Kidney (tissue), 22 donors: ENCODE results near the gene THAP9. TPM values are rescaled to one million over a fixed set of nuclear protein-coding genes. Genes with fewer than 3 reads are reported as not detected.

Experiments used
- DNase-seq, 5 donors: peaks; one replicate each; pipeline ENCODE4 v3.0.0-alpha.2; 2013 to 2020
- FAIRE-seq: peaks from 2 replicates; lab custom pipeline; 2012; peaks lifted over from hg19 to GRCh38; lab: Jason Lieb, UNC
- H3K27ac ChIP-seq, 2 donors: one replicate each; pipeline ENCODE4 v1.7.0; 2013; ENCODE audit warnings: low read depth in 2 of 2, low read length in 2 of 2, inconsistent platforms in 1 of 2
- H3K27me3 ChIP-seq: one replicate; pipeline ENCODE4 v1.7.1; 2013; ENCODE audit warnings: low read length, inconsistent platforms; ENCODE audit not compliant: control insufficient read depth, insufficient read depth
- H3K36me3 ChIP-seq, 3 donors: one replicate each; pipeline versions ENCODE4 v1.7.0 to v1.7.1; 2013; ENCODE audit warnings: low read length in 3 of 3, control low read depth in 1 of 3, inconsistent platforms in 1 of 3; ENCODE audit not compliant: insufficient read depth in 3 of 3, control insufficient read depth in 2 of 3
- H3K4me1 ChIP-seq, 3 donors: one replicate each; pipeline versions ENCODE4 v1.7.0 to v1.7.1; 2013; ENCODE audit warnings: low read length in 3 of 3, inconsistent platforms in 1 of 3, low read depth in 1 of 3; ENCODE audit not compliant: control insufficient read depth in 2 of 3, insufficient read depth in 2 of 3
- H3K4me3 ChIP-seq, 3 donors: one replicate each; pipeline versions ENCODE4 v1.7.0 to v1.8.1; 2013; ENCODE audit warnings: low read length in 3 of 3, control low read depth in 1 of 3, inconsistent platforms in 1 of 3
- H3K9ac ChIP-seq, 3 donors: one replicate each; pipeline versions ENCODE4 v1.7.0 to v1.7.1; 2013; ENCODE audit warnings: low read length in 3 of 3, control low read depth in 1 of 3, inconsistent platforms in 1 of 3
- H3K9me3 ChIP-seq, 3 donors: one replicate each; pipeline versions ENCODE4 v1.7.0 to v1.7.1; 2013; ENCODE audit warnings: low read length in 3 of 3, control low read depth in 1 of 3, inconsistent platforms in 1 of 3; ENCODE audit not compliant: control insufficient read depth in 2 of 3, insufficient read depth in 1 of 3
- CTCF ChIP-seq: IDR thresholded peaks from 3 replicates; pipeline ENCODE4 v1.5.1; 2012; ENCODE audit warnings: mild to moderate bottlenecking, moderate library complexity, borderline replicate concordance; ENCODE audit not compliant: insufficient read depth; ENCODE audit errors: extremely low read depth
- intact Hi-C: fragments of 100-400 bp; cut with DNase I; formaldehyde crosslinking; loops from one replicate; pipeline ENCODE4 v1.11.1; 2022
- long read RNA-seq, 10 donors: library from polyadenylated mRNA in 1 of 10; unstranded in 1 of 10; transcript quantifications; one replicate each; pipeline ENCODE4 v2.0.0 and lab custom pipeline, GENCODE V29; 2021 to 2026
- polyA plus RNA-seq: library from polyadenylated mRNA; stranded (reverse); fragments of 350-450 nt; fragmentation: Illumina TruSeq; extraction: RNeasy Lipid Tissue Mini Kit (QIAGEN cat#74804); gene quantifications from one replicate; pipeline ENCODE4 v1.2.3, GENCODE V29; 2014; ENCODE audit warnings: low read depth, low replicate concordance; ENCODE audit not compliant: insufficient read depth
- total RNA-seq: library from RNA; stranded (reverse); fragmentation: NEBNext Ultra II Directional; extraction: Animal tissue kit (Norgen Biotek cat#: 25700); gene quantifications from one replicate; pipeline ENCODE4 v1.2.1, GENCODE V29; 2021
- donor health status: control.
- donor health status: control.
- donor health status: control.
- donor health status: control.
- donor health status: control.
- donor health status: DM: yes; HTN: yes; CAD: no.
- donor health status: Normal renal cell carcinoma (clear cell type).

THAP9 gene
- total RNA-seq: 5.6 TPM
- 2.6 TPM for polyA plus RNA-seq
- long read RNA-seq, donor 1, partial matches to known transcripts: 0 of 2 reads
- long read RNA-seq, donor 1, other reads (novel, unspliced or antisense): 0 of 2 reads
- long read RNA-seq, donor 2, partial matches to known transcripts: 0 of 1 reads
- long read RNA-seq, donor 2, other reads (novel, unspliced or antisense): 0 of 1 reads
- long read RNA-seq, donor 3, partial matches to known transcripts: 0 of 2 reads
- long read RNA-seq, donor 3, other reads (novel, unspliced or antisense): 0 of 2 reads
- long read RNA-seq, donor 4, partial matches to known transcripts: 0 of 2 reads
- long read RNA-seq, donor 4, other reads (novel, unspliced or antisense): 0 of 2 reads
- long read RNA-seq, donor 5: 0 reads
- long read RNA-seq, donor 6, partial matches to known transcripts: 0 of 2 reads
- long read RNA-seq, donor 6, other reads (novel, unspliced or antisense): 0 of 2 reads
- long read RNA-seq, donor 7, partial matches to known transcripts: 1 of 6 reads
- long read RNA-seq, donor 7, other reads (novel, unspliced or antisense): 1 of 6 reads
- long read RNA-seq, donor 8: 0 reads
- long read RNA-seq, donor 9: 0 reads
- long read RNA-seq, donor 10, partial matches to known transcripts: 0 of 1 reads
- long read RNA-seq, donor 10, other reads (novel, unspliced or antisense): 0 of 1 reads

- FAIRE-seq (peak; percentile 95), DNase-seq (peak; percentile 99 to 100 (median 100))
- no peaks in the 10 kb centered on the region for H3K27me3 ChIP-seq
- peaks cover 0 to 2% (median 0%) of the 10 kb centered on the region in 3 donors for H3K36me3 ChIP-seq
- peak within 1 kb of the TSS; percentile 99 for H3K27ac ChIP-seq
- H3K9me3 ChIP-seq: no peaks in the 10 kb centered on the region
- intact Hi-C loops: no loop called here
- peak within 1 kb of the TSS; percentile 92 to 100 (median 100) for H3K4me3 ChIP-seq
- no peak for TF ChIP-seq CTCF
- H3K9ac ChIP-seq: peak within 1 kb of the TSS; percentile 94 to 99 (median 97)
- peaks cover 0 to 8% (median 3%) of the 10 kb centered on the region in 3 donors for H3K4me1 ChIP-seq
These were observed at the start of gene THAP9 for GRCh38 chr4:82900411-82901182. Gene THAP9, plus strand, starts transcription at chr4:82900735. Its CDS starts 68 bp downstream, at chr4:82900803.

GRCh38 chr4:82851318-82851717 lies 49.2 kb upstream of the THAP9 start:
- DNase-seq (no peak), FAIRE-seq (no peak)
- H3K4me3 ChIP-seq: no peak overlapping the region
- no peak for TF ChIP-seq CTCF
- H3K27ac ChIP-seq: no peak overlapping the region
- no peaks in the 10 kb centered on the region for H3K9me3 ChIP-seq
- H3K9ac ChIP-seq: no peak overlapping the region
- peaks cover 8 to 58% (median 45%) of the 10 kb centered on the region in 3 donors for H3K36me3 ChIP-seq
- intact Hi-C loops: no loop called here
- H3K4me1 ChIP-seq: no peaks in the 10 kb centered on the region
- H3K27me3 ChIP-seq: no peaks in the 10 kb centered on the region

GRCh38 chr4:82851885-82852750 lies 48.4 kb upstream of the THAP9 start:
- H3K36me3 ChIP-seq: peaks cover 9 to 58% (median 44%) of the 10 kb centered on the region in 3 donors
- no peaks in the 10 kb centered on the region for H3K4me1 ChIP-seq
- peak in 1 of 5 donors; percentile 36 for DNase-seq
- no peak overlapping the region for H3K4me3 ChIP-seq
- intact Hi-C loops: no loop called here
- no peak overlapping the region for H3K27ac ChIP-seq
- no peak for FAIRE-seq
- peak; percentile 35 for TF ChIP-seq CTCF
- H3K9me3 ChIP-seq: no peaks in the 10 kb centered on the region
- no peaks in the 10 kb centered on the region for H3K27me3 ChIP-seq
- no peak overlapping the region for H3K9ac ChIP-seq
